Calu3 (cell line): ENCODE results near the gene TSPYL1. TPM values are rescaled to one million over a fixed set of nuclear protein-coding genes. Genes with fewer than 3 reads are reported as not detected.

Experiments used
- Bru-seq: library from RNA; stranded (reverse); fragments of 400-500 nt; gene quantifications from one replicate; lab custom pipeline; 2021; lab: Mats Ljungman, UMichigan
- BruChase-seq, 2 experiments: library from RNA; stranded (reverse); fragments of 400-500 nt; gene quantifications; one replicate each; lab custom pipeline; 2021; lab: Mats Ljungman, UMichigan
- BruUV-seq: library from RNA; stranded (reverse); fragments of 400-500 nt; replicated peaks from 2 replicates; lab custom pipeline; 2021; lab: Mats Ljungman, UMichigan
- CTCF ChIA-PET: fragments of 300-600 bp; sonication (Branson Sonifier 250); formaldehyde crosslinking; loops from one replicate; lab custom pipeline; 2022; ENCODE audit warnings: antibody characterized with exemption; lab: Charles Lee
- DNase-seq: peaks from one replicate; pipeline ENCODE4 v3.0.0; 2022
- H3K27ac Mint-ChIP-seq: one replicate; pipeline ENCODE4 v1.8.0; 2022; ENCODE audit warnings: mixed read lengths; ENCODE audit not compliant: unreplicated experiment
- H3K27me3 Mint-ChIP-seq: one replicate; pipeline ENCODE4 v1.8.0; 2022; ENCODE audit warnings: mixed read lengths; ENCODE audit not compliant: unreplicated experiment
- H3K36me3 Mint-ChIP-seq: one replicate; pipeline ENCODE4 v1.8.0; 2022; ENCODE audit warnings: mild to moderate bottlenecking, moderate library complexity, mixed read lengths; ENCODE audit not compliant: insufficient read depth, unreplicated experiment
- H3K4me1 Mint-ChIP-seq: one replicate; pipeline ENCODE4 v1.8.0; 2022; ENCODE audit warnings: mild to moderate bottlenecking, low read depth, mixed read lengths; ENCODE audit not compliant: unreplicated experiment
- H3K4me3 Mint-ChIP-seq: one replicate; pipeline ENCODE4 v1.8.0; 2022; ENCODE audit warnings: mild to moderate bottlenecking, low read depth, moderate library complexity, mixed read lengths; ENCODE audit not compliant: unreplicated experiment
- H3K9me3 Mint-ChIP-seq: one replicate; pipeline ENCODE4 v1.8.0; 2022; ENCODE audit warnings: low read depth, mixed read lengths; ENCODE audit not compliant: unreplicated experiment
- intact Hi-C: fragments of 100-400 bp; cut with micrococcal nuclease; formaldehyde crosslinking; loops from one replicate; pipeline ENCODE4 v1.10.0; 2022; ENCODE audit not compliant: unreplicated experiment
- long read RNA-seq: library from polyadenylated mRNA; stranded (forward); transcript quantifications from one replicate; pipeline ENCODE4 v2.0.0, GENCODE V29; 2022
- total RNA-seq: library from RNA; stranded (reverse); gene quantifications from 2 replicates; pipeline ENCODE4 v1.2.3, GENCODE V29; 2022
- TF ChIP-seq, protein P1 (sequence below): fragments of 200-600 bp; IDR thresholded peaks from one replicate; pipeline ENCODE4 v1.8.0; 2022; ENCODE audit warnings: antibody characterized with exemption; ENCODE audit not compliant: unreplicated experiment

The TSPYL1 gene
- 78.4 and 79.0 TPM in 2 replicates for total RNA-seq
- Bru-seq, nascent RNA, result percentile 92 among the genes with signal in this experiment
- BruChase-seq, experiment 1, labeled RNA remaining after a 6-hour chase, result percentile 99 among the genes with signal in this experiment
- BruChase-seq, experiment 2, labeled RNA remaining after a 2-hour chase, result percentile 99 among the genes with signal in this experiment
- long read RNA-seq, transcript TSPYL1-201 (1 exons, 3,326 nt), result major isoform, 27 of 27 reads
- long read RNA-seq, partial matches to known transcripts, result 0 of 27 reads
- long read RNA-seq, other reads (novel, unspliced or antisense), result 0 of 27 reads

DNA sequence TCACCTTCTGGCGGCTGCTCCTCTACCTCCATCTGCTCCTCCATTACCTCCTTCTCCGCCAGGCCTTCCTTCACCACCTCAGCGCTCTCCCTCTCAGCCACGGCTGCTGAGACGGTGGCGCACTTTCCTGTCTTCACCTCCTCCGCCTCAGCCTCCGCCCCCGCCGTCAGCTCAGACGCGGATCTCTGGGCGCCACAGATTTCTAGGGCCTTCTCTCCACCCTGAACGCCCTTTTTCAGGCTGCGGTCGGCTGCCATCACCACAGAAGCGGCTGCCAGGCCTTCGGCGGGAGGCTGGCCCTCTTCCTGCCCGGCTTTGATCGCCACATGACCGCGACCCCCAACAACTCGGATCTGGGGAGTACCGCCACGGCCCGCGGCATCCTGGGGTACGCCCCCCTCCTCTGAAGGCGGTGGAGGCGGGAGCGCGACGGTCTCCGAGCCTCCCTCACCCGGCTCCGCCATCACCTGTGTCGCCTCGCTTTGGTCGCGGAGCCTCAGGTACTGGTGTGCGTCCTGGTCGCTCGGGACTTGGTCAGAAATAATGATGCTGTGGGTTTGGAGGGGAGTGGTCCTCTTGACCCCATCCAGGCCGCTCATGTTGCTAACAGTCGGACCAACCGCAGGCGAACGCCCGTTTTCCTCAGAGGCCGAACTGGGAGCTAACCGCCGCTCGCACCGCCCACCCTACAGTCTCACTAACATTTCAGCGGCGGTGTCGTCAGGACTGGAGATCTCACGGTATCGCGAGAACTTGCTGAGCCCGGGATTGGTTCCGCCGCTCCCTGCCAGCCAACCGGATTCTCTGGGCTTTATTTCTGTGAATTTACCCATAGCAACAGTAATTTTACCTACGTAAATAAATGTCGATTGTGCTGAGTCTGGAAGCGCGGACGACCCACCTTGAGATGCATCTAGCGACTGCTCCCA is at the start of gene TSPYL1:
TSPYL1 (minus strand) TSS at position 699 of the 929 bp plus-strand sequence; CDS start at position 599, 100 bp downstream.
- Mint-ChIP-seq H3K4me3 (peak within 1 kb of the TSS; percentile 88), H3K4me1 (peaks cover 38% of the 10 kb centered on the region), H3K27me3 (no peaks in the 10 kb centered on the region), H3K36me3 (peaks cover 44% of the 10 kb centered on the region), H3K9me3 (no peaks in the 10 kb centered on the region), H3K27ac (peak within 1 kb of the TSS; percentile 66)
- peak; percentile 94 for DNase-seq
- no TSS peak for BruUV-seq
- CTCF ChIA-PET, result interaction anchor here (0.5 to 2.4 kb wide), 4 partner anchors 8 to 608 kb away, joined by 3 to 9 read pairs (median 5); partner anchors contain the start of gene CALHM5
- TF ChIP-seq, protein P1, sequence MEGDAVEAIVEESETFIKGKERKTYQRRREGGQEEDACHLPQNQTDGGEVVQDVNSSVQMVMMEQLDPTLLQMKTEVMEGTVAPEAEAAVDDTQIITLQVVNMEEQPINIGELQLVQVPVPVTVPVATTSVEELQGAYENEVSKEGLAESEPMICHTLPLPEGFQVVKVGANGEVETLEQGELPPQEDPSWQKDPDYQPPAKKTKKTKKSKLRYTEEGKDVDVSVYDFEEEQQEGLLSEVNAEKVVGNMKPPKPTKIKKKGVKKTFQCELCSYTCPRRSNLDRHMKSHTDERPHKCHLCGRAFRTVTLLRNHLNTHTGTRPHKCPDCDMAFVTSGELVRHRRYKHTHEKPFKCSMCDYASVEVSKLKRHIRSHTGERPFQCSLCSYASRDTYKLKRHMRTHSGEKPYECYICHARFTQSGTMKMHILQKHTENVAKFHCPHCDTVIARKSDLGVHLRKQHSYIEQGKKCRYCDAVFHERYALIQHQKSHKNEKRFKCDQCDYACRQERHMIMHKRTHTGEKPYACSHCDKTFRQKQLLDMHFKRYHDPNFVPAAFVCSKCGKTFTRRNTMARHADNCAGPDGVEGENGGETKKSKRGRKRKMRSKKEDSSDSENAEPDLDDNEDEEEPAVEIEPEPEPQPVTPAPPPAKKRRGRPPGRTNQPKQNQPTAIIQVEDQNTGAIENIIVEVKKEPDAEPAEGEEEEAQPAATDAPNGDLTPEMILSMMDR, result no peak
- intact Hi-C loops, result no loop called here

DNA sequence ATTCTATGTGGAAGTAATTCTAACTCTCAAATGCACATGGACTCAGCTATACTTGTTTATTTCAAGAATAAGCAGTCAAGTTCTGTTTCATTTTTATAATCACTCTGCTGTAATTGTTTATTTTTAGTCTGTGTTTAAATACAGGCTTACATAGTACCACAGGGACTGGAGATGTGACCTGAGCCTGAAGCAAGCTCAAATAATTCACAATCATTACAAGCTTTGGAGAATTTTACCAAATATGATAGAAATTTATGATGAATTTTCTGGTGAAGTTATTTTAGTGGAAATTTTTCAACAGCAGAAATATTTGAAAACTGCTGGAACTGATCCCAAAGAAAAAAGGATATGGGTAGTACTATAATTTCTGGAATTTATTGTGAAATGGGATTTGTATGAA is 49.4 kb upstream of the TSPYL1 start:
- DNase-seq, result no peak
- no peaks in the 10 kb centered on the region for H3K27me3 Mint-ChIP-seq
- BruUV-seq, result no TSS peak
- no peaks in the 10 kb centered on the region for H3K36me3 Mint-ChIP-seq
- TF ChIP-seq, protein P1, result no peak
- H3K4me1 Mint-ChIP-seq, result no peaks in the 10 kb centered on the region
- no peak overlapping the region for H3K27ac Mint-ChIP-seq
- H3K4me3 Mint-ChIP-seq, result no peak overlapping the region
- CTCF ChIA-PET, result no interaction called here
- no peaks in the 10 kb centered on the region for H3K9me3 Mint-ChIP-seq
- intact Hi-C loops, result no loop called here

DNA sequence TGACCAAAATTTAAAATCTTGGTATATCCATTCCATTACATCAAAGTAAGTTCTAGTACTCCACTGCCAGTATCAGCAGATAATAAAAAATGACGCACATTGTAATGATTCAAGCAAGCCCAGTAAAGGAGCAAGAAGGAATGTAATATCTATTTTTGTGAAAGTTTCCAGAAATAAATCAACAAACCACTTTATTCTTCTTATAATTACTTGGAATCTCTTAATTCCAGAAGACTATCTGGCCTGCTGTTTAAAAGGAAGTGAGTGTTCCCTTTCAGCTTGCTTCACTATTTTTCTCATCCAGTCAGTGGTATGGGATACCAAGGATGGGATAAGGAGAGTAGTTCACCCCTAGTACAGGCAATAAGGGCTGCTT is 48.8 kb upstream of the TSPYL1 start:
- BruUV-seq, result no TSS peak
- Mint-ChIP-seq H3K36me3 (no peaks in the 10 kb centered on the region), H3K27me3 (no peaks in the 10 kb centered on the region), H3K9me3 (no peaks in the 10 kb centered on the region), H3K4me3 (no peak overlapping the region), H3K4me1 (no peaks in the 10 kb centered on the region), H3K27ac (no peak overlapping the region)
- TF ChIP-seq, protein P1, result no peak
- intact Hi-C loops, result no loop called here
- CTCF ChIA-PET, result no interaction called here
- no peak for DNase-seq

DNA sequence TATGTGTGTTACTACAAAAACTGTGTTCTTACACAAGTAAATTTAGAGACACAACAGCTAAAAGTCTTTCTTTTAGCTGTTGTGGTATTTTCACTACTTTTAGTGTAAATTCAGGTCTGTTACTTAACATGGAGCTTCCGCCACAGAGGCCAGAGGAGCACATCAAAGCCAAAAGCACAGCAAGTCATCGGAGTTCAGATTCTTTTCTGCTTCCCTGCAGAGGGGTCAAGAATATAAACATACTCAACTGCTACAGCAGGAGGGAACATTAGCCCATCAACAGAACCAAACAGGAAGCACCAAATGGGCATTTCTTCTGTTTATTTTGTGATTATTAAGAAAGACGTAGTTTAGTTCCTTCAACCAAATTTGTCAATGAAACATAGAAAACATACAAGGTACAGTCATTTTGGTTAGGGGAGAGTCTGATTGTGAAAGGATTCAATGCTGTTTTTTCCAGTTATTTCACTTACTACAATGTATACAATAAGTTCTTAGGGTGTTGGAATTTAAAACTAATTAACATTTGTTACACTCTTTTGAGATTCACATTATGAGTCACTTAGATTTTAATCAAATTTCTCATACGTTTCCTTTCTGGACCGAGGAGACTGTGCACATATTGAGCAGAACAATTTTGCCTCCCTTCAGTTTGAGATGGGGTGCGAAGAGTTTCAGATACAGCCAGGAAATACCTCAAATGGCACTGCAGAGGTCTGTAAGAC is 48.2 kb upstream of the TSPYL1 start:
- intact Hi-C loops, result no loop called here
- no peaks in the 10 kb centered on the region for H3K36me3 Mint-ChIP-seq
- no peak overlapping the region for H3K27ac Mint-ChIP-seq
- DNase-seq, result no peak
- no peaks in the 10 kb centered on the region for H3K27me3 Mint-ChIP-seq
- no TSS peak for BruUV-seq
- TF ChIP-seq, protein P1, result no peak
- H3K9me3 Mint-ChIP-seq, result no peaks in the 10 kb centered on the region
- no peaks in the 10 kb centered on the region for H3K4me1 Mint-ChIP-seq
- CTCF ChIA-PET, result no interaction called here
- no peak overlapping the region for H3K4me3 Mint-ChIP-seq
